Mesothelial cell of epicardium (in vitro differentiated cells): ENCODE results near the gene KCNK18. TPM values are rescaled to one million over a fixed set of nuclear protein-coding genes. Genes with fewer than 3 reads are reported as not detected.

Experiments
- DNase-seq, 2 experiments: peaks; one replicate each; pipeline ENCODE4 v3.0.0; 2021; ENCODE audit warnings: low spot score in 2 of 2; ENCODE audit not compliant: unreplicated experiment in 2 of 2
- H3K27ac Mint-ChIP-seq: 2 replicates; pipeline ENCODE4 v1.8.0; 2021; ENCODE audit warnings: mixed read lengths
- H3K27me3 Mint-ChIP-seq: 2 replicates; pipeline ENCODE4 v1.8.0; 2021; ENCODE audit warnings: low read depth, mixed read lengths
- H3K36me3 Mint-ChIP-seq: 2 replicates; pipeline ENCODE4 v1.8.0; 2021; ENCODE audit warnings: mixed read lengths
- H3K4me1 Mint-ChIP-seq: 2 replicates; pipeline ENCODE4 v1.8.0; 2021; ENCODE audit warnings: mixed read lengths
- H3K4me3 Mint-ChIP-seq: 2 replicates; pipeline ENCODE4 v1.8.0; 2021; ENCODE audit warnings: mild to moderate bottlenecking, moderate library complexity, mixed read lengths
- H3K9me3 Mint-ChIP-seq: 2 replicates; pipeline ENCODE4 v1.8.0; 2021; ENCODE audit warnings: mixed read lengths
- microRNA-seq: library from miRNA; unstranded; fragments of <30 nt; microRNA quantifications from one replicate; pipeline ENCODE4 v1.2.0, GENCODE V29; 2021; ENCODE audit warnings: inconsistent platforms, mixed read lengths
- total RNA-seq: library from RNA; stranded (reverse); gene quantifications from 3 replicates; pipeline ENCODE4 v1.2.1, GENCODE V29; 2021
- TF ChIP-seq, protein P1 (sequence below): fragments of 200-600 bp; sonication (generic); IDR thresholded peaks from one replicate; pipeline ENCODE4 v1.5.0; 2021; ENCODE audit warnings: antibody characterized with exemption; ENCODE audit not compliant: unreplicated experiment

Gene KCNK18
- total RNA-seq, 1 donor from 2014 or later = not detected

DNA sequence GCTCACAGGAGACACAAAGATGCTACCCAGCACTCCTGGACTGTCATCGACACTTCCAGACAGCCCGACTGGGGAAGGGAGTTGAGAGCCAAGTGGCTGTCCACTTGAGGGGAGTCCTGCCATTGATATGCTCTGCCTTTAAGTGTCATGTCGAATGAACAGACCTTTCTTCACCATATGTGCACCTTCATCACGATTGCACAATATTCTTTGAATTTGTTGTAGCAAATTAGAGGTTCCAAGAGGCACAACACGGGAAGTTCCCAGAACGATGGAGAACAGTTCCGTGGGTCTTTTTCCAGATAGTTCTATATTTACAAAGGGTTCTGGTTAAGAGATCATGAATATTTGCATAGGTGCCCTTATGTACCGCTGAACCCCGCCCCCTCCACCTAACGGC lies 59.6 kb downstream of the KCNK18 start:
- Mint-ChIP-seq H3K27me3 (peaks cover 45% of the 10 kb centered on the region), H3K27ac (no peak overlapping the region), H3K4me1 (peaks cover 6% of the 10 kb centered on the region), H3K9me3 (no peaks in the 10 kb centered on the region), H3K36me3 (no peaks in the 10 kb centered on the region), H3K4me3 (no peak overlapping the region)
- no peak for DNase-seq
- TF ChIP-seq, protein P1, sequence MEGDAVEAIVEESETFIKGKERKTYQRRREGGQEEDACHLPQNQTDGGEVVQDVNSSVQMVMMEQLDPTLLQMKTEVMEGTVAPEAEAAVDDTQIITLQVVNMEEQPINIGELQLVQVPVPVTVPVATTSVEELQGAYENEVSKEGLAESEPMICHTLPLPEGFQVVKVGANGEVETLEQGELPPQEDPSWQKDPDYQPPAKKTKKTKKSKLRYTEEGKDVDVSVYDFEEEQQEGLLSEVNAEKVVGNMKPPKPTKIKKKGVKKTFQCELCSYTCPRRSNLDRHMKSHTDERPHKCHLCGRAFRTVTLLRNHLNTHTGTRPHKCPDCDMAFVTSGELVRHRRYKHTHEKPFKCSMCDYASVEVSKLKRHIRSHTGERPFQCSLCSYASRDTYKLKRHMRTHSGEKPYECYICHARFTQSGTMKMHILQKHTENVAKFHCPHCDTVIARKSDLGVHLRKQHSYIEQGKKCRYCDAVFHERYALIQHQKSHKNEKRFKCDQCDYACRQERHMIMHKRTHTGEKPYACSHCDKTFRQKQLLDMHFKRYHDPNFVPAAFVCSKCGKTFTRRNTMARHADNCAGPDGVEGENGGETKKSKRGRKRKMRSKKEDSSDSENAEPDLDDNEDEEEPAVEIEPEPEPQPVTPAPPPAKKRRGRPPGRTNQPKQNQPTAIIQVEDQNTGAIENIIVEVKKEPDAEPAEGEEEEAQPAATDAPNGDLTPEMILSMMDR = no peak

DNA sequence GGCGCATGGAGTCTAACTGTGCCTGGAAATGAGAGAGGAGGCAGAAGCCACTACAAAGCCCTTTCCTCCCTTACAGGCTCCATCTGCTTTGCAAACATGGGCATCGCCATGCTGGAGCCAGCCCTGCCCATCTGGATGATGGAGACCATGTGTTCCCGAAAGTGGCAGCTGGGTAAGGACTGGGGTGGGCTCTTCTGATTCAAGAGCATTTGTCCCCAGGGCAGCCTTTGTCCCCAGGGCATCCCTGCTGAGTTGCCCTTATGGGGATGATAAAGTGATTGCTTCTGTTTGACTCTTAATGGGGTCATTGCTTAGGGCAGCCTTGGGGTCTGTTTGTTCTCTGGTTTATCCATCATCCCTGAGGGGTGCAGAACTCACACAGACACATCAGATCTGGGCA lies 60.4 kb downstream of the KCNK18 start:
- Mint-ChIP-seq H3K27me3 (peaks cover 48% of the 10 kb centered on the region), H3K27ac (no peak overlapping the region)

DNA sequence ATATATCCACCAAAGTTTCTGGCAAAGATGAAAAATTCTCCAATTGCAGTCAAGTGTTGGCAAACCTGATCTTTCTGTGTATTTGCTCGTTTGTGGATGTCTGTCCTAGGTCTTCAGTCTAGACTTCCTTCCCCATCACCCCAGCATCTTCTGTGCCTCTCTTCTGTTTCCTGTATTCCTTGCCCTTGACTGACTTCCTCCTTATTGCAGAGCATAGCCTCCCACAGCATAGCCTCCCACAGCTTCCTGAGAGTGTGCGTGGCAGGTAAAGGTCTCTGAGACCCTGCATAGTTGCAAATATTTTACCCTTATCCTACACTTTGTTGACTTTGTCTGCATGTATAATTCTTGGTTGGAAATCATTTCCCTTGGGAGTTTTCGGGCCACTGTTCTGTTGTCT lies 62.0 kb downstream of the KCNK18 start:
- peaks cover 6% of the 10 kb centered on the region for H3K4me1 Mint-ChIP-seq
- DNase-seq = no peak
- H3K27ac Mint-ChIP-seq = no peak overlapping the region
- H3K27me3 Mint-ChIP-seq = peaks cover 42% of the 10 kb centered on the region
- H3K9me3 Mint-ChIP-seq = no peaks in the 10 kb centered on the region
- TF ChIP-seq, protein P1 = no peak
- H3K4me3 Mint-ChIP-seq = no peak overlapping the region
- no peaks in the 10 kb centered on the region for H3K36me3 Mint-ChIP-seq

More for the DNA sequence above, 60.4 kb downstream of the KCNK18 start:
- H3K9me3 Mint-ChIP-seq = no peaks in the 10 kb centered on the region
- H3K36me3 Mint-ChIP-seq = no peaks in the 10 kb centered on the region
- DNase-seq = no peak
- TF ChIP-seq, protein P1 = no peak
- H3K4me3 Mint-ChIP-seq = no peak overlapping the region
- peaks cover 6% of the 10 kb centered on the region for H3K4me1 Mint-ChIP-seq

Small RNAs within 50 kb of the gene (microRNA-seq; reads per million reads assigned to microRNA genes)
- not detected for gene MIR3663

Other genes with a start within 250 kb of the KCNK18 start
- 38.6 to 41.2 TPM (median 38.7 TPM) in 3 replicates for gene SHTN1, start 192.3 kb upstream of the KCNK18 start, total RNA-seq
- gene VAX1, start 59.2 kb upstream of the KCNK18 start, total RNA-seq = 0.09 TPM in 1 of 3 replicates, not detected in the others
- gene SLC18A2, start 43.6 kb downstream of the KCNK18 start, total RNA-seq = 0.07 to 0.13 TPM (median 0.09 TPM) in 3 replicates
- 26.3 to 29.2 TPM (median 27.3 TPM) in 3 replicates for gene PDZD8, start 178.0 kb downstream of the KCNK18 start, total RNA-seq